GM20000 (cell line): ENCODE data around the gene LGALS3BP.
"Not testable (repeated sequence)": the region's sequence is repeated elsewhere in the genome, so short reads cannot be mapped to it uniquely, and the experiment has no call there.

Source experiments
- DNase-seq: peaks from one replicate; pipeline ENCODE4 v3.0.0; 2012; ENCODE audit warnings: low spot score
- TF ChIP-seq, protein P1 (sequence below): IDR thresholded peaks from 2 replicates; pipeline ENCODE4 v1.5.1; 2012; ENCODE audit warnings: mild to moderate bottlenecking, control low read depth; ENCODE audit errors: extremely low read depth, missing control alignments

LGALS3BP gene

DNA sequence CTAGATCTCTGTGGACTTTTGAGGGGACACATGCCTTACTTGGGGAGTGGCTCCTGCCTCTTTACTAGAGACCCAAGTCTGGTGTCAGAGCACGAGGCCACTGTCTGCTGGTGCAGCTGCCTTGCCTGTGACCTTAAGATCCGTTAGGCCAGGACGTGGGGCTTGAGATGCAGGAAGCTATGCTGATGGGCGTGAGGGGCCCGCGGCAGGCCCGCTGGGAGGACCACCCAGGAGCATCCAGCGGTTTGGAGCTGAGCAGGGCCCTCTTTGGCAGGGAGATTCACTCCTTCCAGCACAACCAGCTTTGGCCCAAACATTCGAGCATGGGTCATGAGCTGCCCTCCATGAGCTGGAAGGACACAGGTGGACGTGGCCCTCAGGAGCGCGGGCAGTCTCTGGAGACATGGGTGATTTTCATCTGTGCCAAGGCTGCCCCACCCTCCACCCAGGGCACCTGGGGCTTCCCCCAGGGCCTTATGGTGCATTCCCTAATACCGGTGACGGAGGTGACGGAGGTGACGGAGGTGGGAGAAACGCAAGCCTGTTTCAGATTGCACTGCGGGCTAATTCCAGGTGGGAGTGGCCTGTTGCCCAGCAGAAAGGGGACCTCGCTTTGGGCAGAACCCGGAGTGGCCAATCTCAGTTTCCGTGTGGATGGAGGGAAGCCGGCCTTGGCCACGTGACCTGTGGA is 12.7 kb downstream of the LGALS3BP start:
- DNase-seq, result no peak
- TF ChIP-seq, protein P1, sequence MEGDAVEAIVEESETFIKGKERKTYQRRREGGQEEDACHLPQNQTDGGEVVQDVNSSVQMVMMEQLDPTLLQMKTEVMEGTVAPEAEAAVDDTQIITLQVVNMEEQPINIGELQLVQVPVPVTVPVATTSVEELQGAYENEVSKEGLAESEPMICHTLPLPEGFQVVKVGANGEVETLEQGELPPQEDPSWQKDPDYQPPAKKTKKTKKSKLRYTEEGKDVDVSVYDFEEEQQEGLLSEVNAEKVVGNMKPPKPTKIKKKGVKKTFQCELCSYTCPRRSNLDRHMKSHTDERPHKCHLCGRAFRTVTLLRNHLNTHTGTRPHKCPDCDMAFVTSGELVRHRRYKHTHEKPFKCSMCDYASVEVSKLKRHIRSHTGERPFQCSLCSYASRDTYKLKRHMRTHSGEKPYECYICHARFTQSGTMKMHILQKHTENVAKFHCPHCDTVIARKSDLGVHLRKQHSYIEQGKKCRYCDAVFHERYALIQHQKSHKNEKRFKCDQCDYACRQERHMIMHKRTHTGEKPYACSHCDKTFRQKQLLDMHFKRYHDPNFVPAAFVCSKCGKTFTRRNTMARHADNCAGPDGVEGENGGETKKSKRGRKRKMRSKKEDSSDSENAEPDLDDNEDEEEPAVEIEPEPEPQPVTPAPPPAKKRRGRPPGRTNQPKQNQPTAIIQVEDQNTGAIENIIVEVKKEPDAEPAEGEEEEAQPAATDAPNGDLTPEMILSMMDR, result no peak

DNA sequence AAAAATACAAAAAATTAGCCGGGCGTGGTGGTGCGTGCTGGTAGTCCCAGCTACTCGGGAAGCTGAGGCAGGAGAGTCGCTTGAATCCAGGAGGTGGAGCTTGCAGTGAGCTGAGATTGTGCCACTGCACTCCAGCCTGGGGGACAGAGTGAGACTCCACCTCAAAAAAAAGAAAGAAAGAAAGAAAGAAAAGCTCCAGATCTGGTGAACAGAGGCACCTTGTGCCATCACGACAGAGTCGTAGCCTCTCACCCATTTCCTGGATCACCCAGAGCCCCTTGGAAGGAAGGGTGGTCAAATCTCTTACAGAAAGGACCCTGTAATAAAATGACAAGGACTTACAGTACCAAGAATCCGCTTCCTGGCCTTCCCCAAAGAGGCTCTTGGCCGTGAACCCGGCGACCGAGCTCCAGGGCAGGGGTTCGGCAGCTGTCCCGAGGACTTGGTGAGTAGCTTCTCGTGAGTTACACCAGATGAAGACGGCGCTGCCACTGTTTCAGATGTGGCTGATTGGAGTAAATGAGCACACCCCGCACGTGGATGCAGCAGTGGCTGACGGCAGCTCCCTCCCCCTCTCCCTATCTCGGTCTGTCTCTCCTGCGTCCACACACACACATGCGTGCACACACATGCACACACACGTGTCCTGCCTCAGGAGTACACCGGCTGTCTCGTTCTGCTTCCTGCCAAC is 13.5 kb downstream of the LGALS3BP start:
- DNase-seq, result no peak

DNA sequence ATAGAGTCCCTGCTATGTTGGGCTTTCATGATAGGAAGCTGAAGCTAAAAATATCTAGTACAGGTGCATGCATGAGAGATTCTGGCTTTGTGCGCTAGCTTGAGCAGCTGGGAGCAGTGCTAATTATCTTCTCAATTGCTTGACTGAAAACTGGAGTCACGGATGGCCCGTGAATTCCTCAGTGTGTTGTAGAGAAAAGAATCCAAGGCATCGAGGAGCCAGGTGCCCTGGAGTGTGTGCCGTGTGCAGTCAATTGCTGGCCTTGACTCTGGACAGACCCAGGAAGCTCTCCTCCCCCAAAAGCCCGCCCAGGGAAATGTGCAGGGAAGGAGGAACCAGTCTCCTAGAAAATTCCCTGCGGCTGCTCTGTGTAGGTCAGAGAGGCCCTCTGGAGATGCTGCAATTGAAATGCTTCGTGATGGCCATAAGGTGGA is 14.2 kb downstream of the LGALS3BP start:
- TF ChIP-seq, protein P1, result no peak
- DNase-seq, result no peak

More for the DNA sequence above, 13.5 kb downstream of the LGALS3BP start:
- TF ChIP-seq, protein P1, result no peak

DNA sequence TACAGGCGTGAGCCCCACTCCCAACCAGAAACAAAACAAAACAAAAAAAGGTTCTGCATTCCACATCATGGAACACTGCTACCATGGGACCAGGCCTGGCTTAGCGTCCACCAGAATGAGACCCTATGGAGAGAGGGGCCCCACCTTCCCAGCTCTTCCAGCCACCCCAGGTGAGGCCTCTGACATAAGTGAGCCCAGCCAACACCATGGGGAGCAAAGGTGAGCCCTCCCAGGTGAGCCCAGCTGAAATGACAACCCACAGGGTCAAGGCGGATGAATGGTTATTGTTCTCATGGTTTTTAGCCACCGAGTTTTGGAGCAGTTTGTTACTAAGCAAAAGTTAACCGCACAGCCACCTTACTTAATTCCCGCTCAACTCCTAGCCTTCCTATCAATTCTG is 16.3 kb downstream of the LGALS3BP start:
- DNase-seq, result no peak
- TF ChIP-seq, protein P1, result no peak

DNA sequence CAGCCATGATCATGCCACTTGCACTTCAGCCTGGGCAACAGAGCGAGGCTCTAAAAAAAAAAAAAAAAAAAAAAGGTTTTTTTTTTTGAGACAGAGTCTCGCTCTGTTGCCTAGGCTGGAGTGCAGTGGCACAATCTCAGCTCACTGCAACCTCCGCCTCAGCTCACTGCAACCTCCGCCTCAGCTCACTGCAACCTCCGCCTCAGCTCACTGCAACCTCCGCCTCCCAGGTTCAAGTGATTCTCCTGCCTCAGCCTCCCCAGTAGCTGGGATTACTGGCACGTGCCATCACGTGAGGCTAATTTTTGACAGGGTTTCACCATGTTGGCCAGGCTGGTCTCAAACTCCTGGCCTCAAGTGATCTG is 16.8 kb downstream of the LGALS3BP start:
- DNase-seq, result not testable (repeated sequence)

DNA sequence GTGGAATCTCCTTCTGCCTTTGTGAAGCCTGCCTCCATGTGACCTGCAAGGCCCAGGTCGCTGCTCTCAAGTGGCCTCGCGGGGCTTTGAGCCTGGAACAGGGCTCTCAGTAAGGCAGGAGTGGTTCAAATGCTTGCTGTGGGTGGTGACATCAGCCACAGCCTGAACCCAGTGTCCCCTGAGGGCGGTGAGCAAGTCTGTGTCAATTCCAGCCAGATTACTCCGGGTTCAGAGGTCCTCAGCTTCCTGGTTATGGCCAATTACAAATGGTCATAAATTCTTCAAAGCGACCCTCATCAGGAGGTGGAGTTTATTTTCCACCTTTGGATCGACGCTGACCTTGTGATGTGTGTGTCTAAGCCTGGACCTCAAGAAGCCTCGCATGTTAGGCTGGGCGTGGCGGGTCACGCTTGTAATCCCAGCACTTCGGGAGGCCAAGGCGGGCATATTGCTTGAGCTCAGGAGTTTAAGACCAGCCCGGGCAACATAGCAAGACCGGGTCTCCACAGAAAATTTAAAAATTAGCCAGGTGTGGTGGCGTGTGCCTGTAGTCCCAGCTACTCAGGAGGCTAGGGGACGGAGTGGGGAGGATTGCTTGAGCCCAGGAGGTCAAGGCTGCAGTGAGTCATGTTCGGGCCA is 17.3 kb downstream of the LGALS3BP start:
- DNase-seq, result no peak
- TF ChIP-seq, protein P1, result no peak

DNA sequence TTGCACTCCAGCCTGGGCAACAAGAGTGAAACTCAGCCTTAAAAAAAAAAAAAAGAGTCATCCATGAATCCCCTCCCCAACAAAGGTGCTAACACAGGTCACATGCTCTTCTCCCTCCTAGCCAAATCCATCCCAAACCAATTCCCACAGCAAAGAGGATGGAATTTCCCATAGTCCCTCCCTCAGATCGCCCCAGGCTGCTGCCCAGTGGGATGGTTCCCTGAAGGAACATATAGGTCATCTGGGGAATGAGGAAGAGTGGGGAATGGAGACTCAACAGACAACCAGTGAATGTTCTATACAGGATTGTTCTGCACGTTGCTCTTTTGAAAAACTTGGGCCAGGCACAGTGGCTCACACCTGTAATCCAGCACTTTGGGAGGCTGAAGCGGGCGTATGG is 18.2 kb downstream of the LGALS3BP start:
- TF ChIP-seq, protein P1, result no peak
- no peak for DNase-seq
